ENCODE results near the gene EEF1E1.

DNA sequence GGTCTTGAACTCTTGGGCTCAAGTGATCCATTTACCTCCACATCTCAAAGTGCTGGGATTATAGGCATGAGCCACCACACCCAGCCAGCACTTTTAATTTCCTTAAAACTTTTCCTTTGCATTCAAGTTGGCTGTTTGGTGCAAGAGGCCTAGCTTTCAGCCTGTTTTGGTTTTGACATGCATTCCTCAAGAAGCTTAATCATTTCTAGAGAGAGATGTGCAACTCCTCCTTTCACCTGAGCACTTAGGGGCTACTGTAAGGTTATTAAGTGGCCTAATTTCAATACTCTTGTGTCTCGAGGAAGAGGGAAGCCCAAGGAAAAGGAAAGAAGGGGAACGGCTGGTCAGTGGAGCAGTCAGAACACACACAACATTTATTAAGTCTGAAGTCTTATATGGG lies 24.4 kb downstream of the EEF1E1 start:
- no peak for TF ChIP-seq POLR2AphosphoS5 (IDR thresholded peaks at IDR 0.05; ENCODE audit: control insufficient read depth, insufficient read depth, low read depth, low read length)
- TF ChIP-seq, protein P1, sequence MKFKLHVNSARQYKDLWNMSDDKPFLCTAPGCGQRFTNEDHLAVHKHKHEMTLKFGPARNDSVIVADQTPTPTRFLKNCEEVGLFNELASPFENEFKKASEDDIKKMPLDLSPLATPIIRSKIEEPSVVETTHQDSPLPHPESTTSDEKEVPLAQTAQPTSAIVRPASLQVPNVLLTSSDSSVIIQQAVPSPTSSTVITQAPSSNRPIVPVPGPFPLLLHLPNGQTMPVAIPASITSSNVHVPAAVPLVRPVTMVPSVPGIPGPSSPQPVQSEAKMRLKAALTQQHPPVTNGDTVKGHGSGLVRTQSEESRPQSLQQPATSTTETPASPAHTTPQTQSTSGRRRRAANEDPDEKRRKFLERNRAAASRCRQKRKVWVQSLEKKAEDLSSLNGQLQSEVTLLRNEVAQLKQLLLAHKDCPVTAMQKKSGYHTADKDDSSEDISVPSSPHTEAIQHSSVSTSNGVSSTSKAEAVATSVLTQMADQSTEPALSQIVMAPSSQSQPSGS (CRISPR knock-in tag; IDR thresholded peaks at IDR 0.05): no peak
- TF ChIP-seq RNF2 (IDR thresholded peaks at IDR 0.05): no peak
- TF ChIP-seq, protein P2, sequence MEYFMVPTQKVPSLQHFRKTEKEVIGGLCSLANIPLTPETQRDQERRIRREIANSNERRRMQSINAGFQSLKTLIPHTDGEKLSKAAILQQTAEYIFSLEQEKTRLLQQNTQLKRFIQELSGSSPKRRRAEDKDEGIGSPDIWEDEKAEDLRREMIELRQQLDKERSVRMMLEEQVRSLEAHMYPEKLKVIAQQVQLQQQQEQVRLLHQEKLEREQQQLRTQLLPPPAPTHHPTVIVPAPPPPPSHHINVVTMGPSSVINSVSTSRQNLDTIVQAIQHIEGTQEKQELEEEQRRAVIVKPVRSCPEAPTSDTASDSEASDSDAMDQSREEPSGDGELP (CRISPR knock-in tag; IDR thresholded peaks at IDR 0.05; ENCODE audit: borderline replicate concordance): no peak
- TF ChIP-seq EP300 (IDR thresholded peaks at IDR 0.05; ENCODE audit: low read length): no peak
